T-cell (primary cell): ENCODE data around the gene SEMA6B. TPM values are rescaled to one million over a fixed set of nuclear protein-coding genes. Genes with fewer than 3 reads are reported as not detected.

Experiments
- ATAC-seq, 4 experiments: fragments of 200-7000 bp in 3 of 4; fragments of 150-1000 bp in 1 of 4; cut with Tn5 transposase; replicated peaks in 1 of 4; 1 replicate in 3 of 4; 2 replicates in 1 of 4; pipeline ENCODE4 v1.10.0; 2021; ENCODE audit warnings: moderate library complexity in 3 of 4, mild to moderate bottlenecking in 2 of 4, moderate number of reproducible peaks in 1 of 4
- CTCF ChIA-PET, 2 donors: fragments of 300-600 bp; sonication (Branson Sonifier 250); formaldehyde crosslinking; loops; one replicate each; lab custom pipeline; 2022; ENCODE audit warnings: antibody characterized with exemption in 2 of 2; lab: Charles Lee
- POLR2A ChIA-PET, 2 donors: fragments of 300-600 bp; sonication (Branson Sonifier 250); formaldehyde crosslinking; loops; one replicate each; lab custom pipeline; 2022; ENCODE audit warnings: antibody characterized with exemption in 2 of 2; lab: Charles Lee
- DNase-seq, 35 experiments: peaks; one replicate each; pipeline versions ENCODE4 v3.0.0 to v3.0.0-alpha.2; 2013 to 2023
- H3K27ac ChIP-seq: one replicate; pipeline ENCODE4 v1.5.1; 2013; ENCODE audit warnings: low read length
- H3K27me3 ChIP-seq, 2 experiments: replicated peaks in 1 of 2; 1 replicate in 1 of 2; 2 replicates in 1 of 2; pipeline versions ENCODE4 v1.6.1 to v1.7.0; 2013; ENCODE audit warnings: low read length in 1 of 2, mixed read lengths in 1 of 2; ENCODE audit not compliant: control insufficient read depth in 2 of 2, insufficient read depth in 2 of 2; ENCODE audit errors: extremely low read depth in 1 of 2
- H3K36me3 ChIP-seq, 2 donors: 1 replicate in 1 of 2; 2 replicates in 1 of 2; pipeline versions ENCODE4 v1.6.1 to v1.7.0; 2013; ENCODE audit warnings: low read length in 1 of 2; ENCODE audit not compliant: control insufficient read depth in 2 of 2, insufficient read depth in 1 of 2; ENCODE audit errors: extremely low read depth in 1 of 2
- H3K4me1 ChIP-seq, 2 experiments: 1 replicate in 1 of 2; 2 replicates in 1 of 2; pipeline versions ENCODE4 v1.6.1 to v1.7.0; 2013; ENCODE audit warnings: low read length in 2 of 2, mixed read lengths in 1 of 2; ENCODE audit not compliant: insufficient read depth in 2 of 2, control insufficient read depth in 1 of 2; ENCODE audit errors: extremely low read depth in 1 of 2
- H3K4me3 ChIP-seq, 2 donors: 1 replicate in 1 of 2; 2 replicates in 1 of 2; pipeline versions ENCODE4 v1.5.1 to v1.7.0; 2013; ENCODE audit warnings: mild to moderate bottlenecking in 2 of 2, low read length in 1 of 2, moderate library complexity in 1 of 2; ENCODE audit not compliant: control insufficient read depth in 1 of 2; ENCODE audit errors: extremely low read depth in 1 of 2
- H3K9me3 ChIP-seq: 2 replicates; pipeline ENCODE4 v1.7.0; 2013
- H3K27ac Mint-ChIP-seq, 2 donors: one replicate each; pipeline ENCODE4 v1.8.0; 2020 to 2021; ENCODE audit warnings: mild to moderate bottlenecking in 2 of 2, mixed read lengths in 2 of 2
- H3K27me3 Mint-ChIP-seq, 2 donors: one replicate each; pipeline ENCODE4 v1.8.0; 2021 to 2022; ENCODE audit warnings: mixed read lengths in 2 of 2
- H3K36me3 Mint-ChIP-seq: one replicate; pipeline ENCODE4 v1.8.0; 2021; ENCODE audit warnings: mixed read lengths
- H3K4me1 Mint-ChIP-seq, 3 donors: one replicate each; pipeline ENCODE4 v1.8.0; 2020 to 2022; ENCODE audit warnings: mixed read lengths in 3 of 3, mild to moderate bottlenecking in 1 of 3
- H3K4me3 Mint-ChIP-seq, 3 donors: one replicate each; pipeline ENCODE4 v1.8.0; 2020 to 2022; ENCODE audit warnings: mild to moderate bottlenecking in 3 of 3, mixed read lengths in 3 of 3, moderate library complexity in 3 of 3
- H3K9me3 Mint-ChIP-seq, 3 donors: one replicate each; pipeline ENCODE4 v1.8.0; 2020 to 2022; ENCODE audit warnings: mixed read lengths in 3 of 3
- WGBS: methylation state at CpG from one replicate; pipeline ENCODE4 v1.1.5; 2013; ENCODE audit warnings: missing lambda C conversion rate; ENCODE audit not compliant: insufficient coverage; 5-methylcytosine and 5-hydroxymethylcytosine counted together
- total RNA-seq, 35 experiments: library from RNA in 6 of 35; stranded (reverse) in 6 of 35; fragments of 120-200 nt in 1 of 35; gene quantifications; one replicate each; pipeline versions ENCODE4 v1.2.1 to v1.2.4 and lab custom pipeline; 2013 to 2026

The SEMA6B gene
- total RNA-seq, 5 donors from 2014 or later (not counting 1 experiment from before 2014, with no cell fraction given) = 0.25 to 0.43 (median 0.32) TPM; not detected in 2

- whole genome bisulfite sequencing = 1% methylated on average over 52 of the region's 62 CpGs
Measured at GRCh38 chr19:4580961-4581665, 21.6 kb upstream of the SEMA6B start.

GRCh38 chr19:4580021-4580901 lies 20.8 kb upstream of the SEMA6B start:
- no peak for ATAC-seq
- DNase-seq = no peak
- Mint-ChIP-seq H3K36me3 (no peaks in the 10 kb centered on the region), H3K9me3 (no peaks in the 10 kb centered on the region), H3K4me3 (peak overlapping the region in 1 of 3 donors; percentile 10), H3K27ac (no peak overlapping the region), H3K4me1 (peaks cover 8 to 13% (median 10%) of the 10 kb centered on the region in 3 donors), H3K27me3 (peaks cover 40 to 67% of the 10 kb centered on the region in 2 donors)
- peaks cover 5 to 94% of the 10 kb centered on the region in 2 experiments for H3K27me3 ChIP-seq
- no peak overlapping the region for H3K27ac ChIP-seq
- POLR2A ChIA-PET = no interaction called here
- CTCF ChIA-PET = no interaction called here
- H3K36me3 ChIP-seq = no peaks in the 10 kb centered on the region
- H3K4me1 ChIP-seq = peaks cover 0 to 26% of the 10 kb centered on the region in 2 experiments
- WGBS = 7% methylated on average over 30 of the region's 50 CpGs
- no peaks in the 10 kb centered on the region for H3K9me3 ChIP-seq
- H3K4me3 ChIP-seq = no peak overlapping the region

More at GRCh38 chr19:4580961-4581665, 21.6 kb upstream of the SEMA6B start:
- CTCF ChIA-PET = no interaction called here
- DNase-seq = no peak
- Mint-ChIP-seq H3K27me3 (peaks cover 44 to 67% of the 10 kb centered on the region in 2 donors), H3K9me3 (no peaks in the 10 kb centered on the region), H3K4me3 (peak overlapping the region in 1 of 3 donors; percentile 19), H3K4me1 (peaks cover 8 to 17% (median 10%) of the 10 kb centered on the region in 3 donors), H3K27ac (no peak overlapping the region), H3K36me3 (no peaks in the 10 kb centered on the region)
- no peak for ATAC-seq
- Histone ChIP-seq H3K36me3 (no peaks in the 10 kb centered on the region), H3K27me3 (peaks cover 5 to 93% of the 10 kb centered on the region in 2 experiments), H3K4me3 (no peak overlapping the region), H3K4me1 (peaks cover 0 to 26% of the 10 kb centered on the region in 2 experiments), H3K27ac (no peak overlapping the region), H3K9me3 (no peaks in the 10 kb centered on the region)
- POLR2A ChIA-PET = no interaction called here

GRCh38 chr19:4579389-4579788 lies 19.9 kb upstream of the SEMA6B start:
- ATAC-seq (no peak), DNase-seq (no peak)
- WGBS = 69% methylated on average over 2 of the region's 8 CpGs
- Mint-ChIP-seq H3K4me1 (peaks cover 8 to 11% (median 10%) of the 10 kb centered on the region in 3 donors), H3K27ac (no peak overlapping the region), H3K27me3 (peaks cover 36 to 70% of the 10 kb centered on the region in 2 donors), H3K9me3 (no peaks in the 10 kb centered on the region), H3K36me3 (no peaks in the 10 kb centered on the region), H3K4me3 (peak overlapping the region in 1 of 3 donors; percentile 10)
- H3K27ac ChIP-seq = no peak overlapping the region
- H3K4me1 ChIP-seq = peaks cover 0 to 18% of the 10 kb centered on the region in 2 experiments
- H3K36me3 ChIP-seq = no peaks in the 10 kb centered on the region
- H3K4me3 ChIP-seq = no peak overlapping the region
- ChIA-PET POLR2A (no interaction called here), CTCF (no interaction called here)
- peaks cover 5 to 94% of the 10 kb centered on the region in 2 experiments for H3K27me3 ChIP-seq
- no peaks in the 10 kb centered on the region for H3K9me3 ChIP-seq

- Mint-ChIP-seq H3K36me3 (no peaks in the 10 kb centered on the region), H3K4me1 (peaks cover 8 to 11% (median 10%) of the 10 kb centered on the region in 3 donors), H3K27me3 (peaks cover 36 to 72% of the 10 kb centered on the region in 2 donors), H3K27ac (peak overlapping the region in 1 of 2 donors; percentile 23), H3K4me3 (no peak overlapping the region), H3K9me3 (no peaks in the 10 kb centered on the region)
- DNase-seq (no peak), ATAC-seq (no peak)
- Histone ChIP-seq H3K27me3 (peaks cover 5 to 87% of the 10 kb centered on the region in 2 experiments), H3K36me3 (no peaks in the 10 kb centered on the region), H3K9me3 (no peaks in the 10 kb centered on the region), H3K4me1 (peaks cover 0 to 13% of the 10 kb centered on the region in 2 experiments), H3K27ac (no peak overlapping the region), H3K4me3 (no peak overlapping the region)
- ChIA-PET CTCF (interaction anchor here in 1 of 2 donors (0.5 kb wide), 1 partner anchor 58 kb away, joined by 3 read pairs; no protein-coding TSS in a partner anchor), POLR2A (no interaction called here)
- 78% methylated on average over 10 of the region's 11 CpGs for WGBS
Measured at GRCh38 chr19:4578552-4579248, 19.2 kb upstream of the SEMA6B start.

GRCh38 chr19:4577020-4577782 lies 17.7 kb upstream of the SEMA6B start:
- H3K4me3 ChIP-seq = no peak overlapping the region
- no peak overlapping the region for H3K27ac ChIP-seq
- Mint-ChIP-seq H3K27ac (no peak overlapping the region), H3K36me3 (no peaks in the 10 kb centered on the region), H3K4me1 (peaks cover 4 to 6% (median 5%) of the 10 kb centered on the region in 3 donors), H3K4me3 (no peak overlapping the region), H3K27me3 (peaks cover 27 to 60% of the 10 kb centered on the region in 2 donors), H3K9me3 (no peaks in the 10 kb centered on the region)
- DNase-seq = no peak
- H3K4me1 ChIP-seq = peaks cover 0 to 13% of the 10 kb centered on the region in 2 experiments
- H3K27me3 ChIP-seq = peaks cover 4 to 82% of the 10 kb centered on the region in 2 experiments
- H3K9me3 ChIP-seq = no peaks in the 10 kb centered on the region
- no peaks in the 10 kb centered on the region for H3K36me3 ChIP-seq
- WGBS = 90% methylated on average over 4 of the region's 5 CpGs
- ChIA-PET POLR2A (no interaction called here), CTCF (interaction anchor here in 1 of 2 donors (0.6 kb wide), 1 partner anchor 55 kb away, joined by 9 read pairs; no protein-coding TSS in a partner anchor)
- ATAC-seq = no peak
